ENCODE results near the gene UBR7.

Gene UBR7

DNA sequence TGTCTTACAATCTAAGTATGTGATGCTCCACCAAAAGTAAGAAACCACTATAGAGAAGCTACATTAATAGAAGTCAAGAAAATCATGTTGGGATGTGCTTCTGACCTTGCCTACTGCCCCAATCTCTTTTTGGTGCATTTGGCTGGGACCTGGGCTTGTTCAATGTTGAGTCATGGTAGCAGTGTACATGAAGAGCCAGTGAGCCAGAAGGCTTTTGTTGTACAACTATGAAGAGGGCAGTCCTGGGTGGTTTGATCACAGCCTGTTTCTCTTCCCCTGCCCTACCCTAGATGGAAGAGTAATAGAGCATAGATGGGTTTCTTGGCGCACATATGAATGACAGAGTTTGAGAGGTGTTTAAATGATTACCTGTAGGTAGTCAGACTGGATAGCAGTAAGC lies 56.4 kb downstream of the UBR7 start:
- no peak for DNase-seq

- DNase-seq = no peak
Observed at GRCh38 chr14:93266127-93266526, 59.1 kb downstream of the UBR7 start.

- DNase-seq = no peak
Observed at GRCh38 chr14:93267149-93267711, 60.2 kb downstream of the UBR7 start.

- DNase-seq = no peak
Observed at GRCh38 chr14:93268406-93268805, 61.4 kb downstream of the UBR7 start.

GRCh38 chr14:93269341-93270068 lies 62.4 kb downstream of the UBR7 start:
- no peak for DNase-seq

GRCh38 chr14:93271111-93271510 lies 64.1 kb downstream of the UBR7 start:
- no peak for DNase-seq

DNA sequence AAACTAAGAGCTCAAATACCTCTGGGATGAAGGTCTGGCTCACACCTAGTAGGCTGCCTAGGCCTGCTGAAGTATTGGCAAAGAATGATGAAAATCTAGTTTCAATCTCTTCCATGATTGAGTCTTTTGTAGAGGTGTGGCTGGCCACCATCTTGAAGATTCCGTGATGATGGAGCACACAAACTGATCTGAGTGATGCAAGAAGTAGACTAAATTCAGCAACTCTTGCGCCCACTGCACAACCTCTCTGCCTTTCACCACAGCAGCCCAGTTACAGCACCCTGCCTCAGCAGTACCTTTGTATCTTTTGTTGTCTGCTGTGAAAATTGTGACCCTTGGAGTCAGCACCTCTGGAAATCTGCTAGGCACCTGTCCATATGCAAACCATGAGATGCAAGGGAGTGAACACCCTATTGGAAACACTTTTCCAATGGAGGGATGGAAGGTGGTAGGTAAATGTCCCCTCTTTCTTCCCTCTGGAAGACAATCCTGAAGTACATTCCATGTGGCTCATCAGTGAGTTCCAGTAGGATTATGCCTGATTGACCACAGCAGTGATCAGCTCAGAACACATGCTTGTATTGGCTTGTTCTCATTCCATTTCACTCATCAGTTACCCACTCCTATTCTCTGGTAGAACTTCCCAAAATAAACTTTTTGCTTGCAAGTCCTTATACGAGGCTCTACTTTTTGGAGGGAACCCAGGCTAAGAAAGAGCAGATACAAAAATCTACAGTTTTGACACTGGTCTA lies 67.2 kb downstream of the UBR7 start:
- DNase-seq = no peak

- DNase-seq = no peak
Observed at GRCh38 chr14:93276031-93276716, 69.1 kb downstream of the UBR7 start.

All from stimulated activated CD4-positive, alpha-beta T cell treated with anti-CD3 and anti-CD28 coated beads, Interleukin-1b, Interleukin-23, amount 100 ng/mL, for 48 hours (primary cell).